Epithelial cell of proximal tubule (primary cell): ENCODE measurements around the gene GNG12. TPM values are rescaled to one million over a fixed set of nuclear protein-coding genes. Genes with fewer than 3 reads are reported as not detected.

Experiments used
- DNase-seq: peaks from one replicate; pipeline ENCODE4 v3.0.0-alpha.2; 2011; ENCODE audit warnings: low read depth
- H3K4me3 ChIP-seq: 2 replicates; pipeline ENCODE4 v1.5.1; 2011; ENCODE audit warnings: low read depth, mild to moderate bottlenecking, low read length
- total RNA-seq: library from RNA; depleted of rRNA; stranded (reverse); fragments of >200 nt; gene quantifications from 2 replicates; pipeline ENCODE4 v1.2.3, GENCODE V29; 2015
- TF ChIP-seq, protein P1 (sequence below): conservative IDR thresholded peaks from 2 replicates; pipeline ENCODE4 v1.5.1; 2012; ENCODE audit warnings: low read depth, mild to moderate bottlenecking, low read length

Gene GNG12
- total RNA-seq, 1 donor from 2014 or later: 67.1 TPM

DNA sequence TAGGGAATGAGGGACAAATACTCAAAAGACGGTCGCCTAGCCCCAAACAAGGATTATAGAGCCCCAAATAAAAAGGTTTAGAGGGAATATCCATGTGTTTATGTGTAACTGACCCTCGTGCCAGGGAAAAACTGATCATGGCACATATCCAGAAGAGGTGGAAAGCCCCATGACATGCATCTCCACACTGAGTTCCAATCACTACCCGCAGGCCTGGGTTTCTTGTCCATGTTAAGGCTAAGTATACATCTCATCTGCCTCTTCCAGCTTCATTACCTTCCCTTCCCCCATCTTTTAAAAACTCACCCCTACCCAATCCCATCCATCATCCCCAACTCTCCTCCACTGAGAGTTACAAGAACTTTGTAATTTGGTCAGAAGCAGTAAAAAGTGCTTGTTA, 133.0 kb downstream of the GNG12 start:
- DNase-seq: no peak
- TF ChIP-seq, protein P1, sequence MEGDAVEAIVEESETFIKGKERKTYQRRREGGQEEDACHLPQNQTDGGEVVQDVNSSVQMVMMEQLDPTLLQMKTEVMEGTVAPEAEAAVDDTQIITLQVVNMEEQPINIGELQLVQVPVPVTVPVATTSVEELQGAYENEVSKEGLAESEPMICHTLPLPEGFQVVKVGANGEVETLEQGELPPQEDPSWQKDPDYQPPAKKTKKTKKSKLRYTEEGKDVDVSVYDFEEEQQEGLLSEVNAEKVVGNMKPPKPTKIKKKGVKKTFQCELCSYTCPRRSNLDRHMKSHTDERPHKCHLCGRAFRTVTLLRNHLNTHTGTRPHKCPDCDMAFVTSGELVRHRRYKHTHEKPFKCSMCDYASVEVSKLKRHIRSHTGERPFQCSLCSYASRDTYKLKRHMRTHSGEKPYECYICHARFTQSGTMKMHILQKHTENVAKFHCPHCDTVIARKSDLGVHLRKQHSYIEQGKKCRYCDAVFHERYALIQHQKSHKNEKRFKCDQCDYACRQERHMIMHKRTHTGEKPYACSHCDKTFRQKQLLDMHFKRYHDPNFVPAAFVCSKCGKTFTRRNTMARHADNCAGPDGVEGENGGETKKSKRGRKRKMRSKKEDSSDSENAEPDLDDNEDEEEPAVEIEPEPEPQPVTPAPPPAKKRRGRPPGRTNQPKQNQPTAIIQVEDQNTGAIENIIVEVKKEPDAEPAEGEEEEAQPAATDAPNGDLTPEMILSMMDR: no peak

DNA sequence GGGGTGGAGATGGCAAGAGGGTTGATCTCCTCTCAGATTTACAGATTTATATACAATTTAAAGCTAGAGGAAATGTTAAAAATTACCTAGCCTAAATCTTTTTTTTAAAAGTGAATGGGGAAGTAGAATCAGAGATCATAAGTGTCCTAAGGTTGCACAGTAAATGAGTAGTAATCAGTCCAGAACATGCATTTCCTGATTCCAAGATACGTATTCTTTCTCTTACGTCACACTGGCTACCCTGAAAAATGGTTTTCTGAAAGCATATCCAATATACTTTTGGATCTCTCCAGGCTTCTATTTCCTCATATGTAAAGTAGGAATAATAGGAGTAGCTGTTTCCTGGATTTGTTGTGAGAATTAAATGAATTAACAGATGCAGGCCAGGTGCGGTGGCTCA, 136.6 kb downstream of the GNG12 start:
- no peak overlapping the region for H3K4me3 ChIP-seq
- no peak for DNase-seq
- TF ChIP-seq, protein P1: no peak

More for the DNA sequence above, 133.0 kb downstream of the GNG12 start:
- no peak overlapping the region for H3K4me3 ChIP-seq

DNA sequence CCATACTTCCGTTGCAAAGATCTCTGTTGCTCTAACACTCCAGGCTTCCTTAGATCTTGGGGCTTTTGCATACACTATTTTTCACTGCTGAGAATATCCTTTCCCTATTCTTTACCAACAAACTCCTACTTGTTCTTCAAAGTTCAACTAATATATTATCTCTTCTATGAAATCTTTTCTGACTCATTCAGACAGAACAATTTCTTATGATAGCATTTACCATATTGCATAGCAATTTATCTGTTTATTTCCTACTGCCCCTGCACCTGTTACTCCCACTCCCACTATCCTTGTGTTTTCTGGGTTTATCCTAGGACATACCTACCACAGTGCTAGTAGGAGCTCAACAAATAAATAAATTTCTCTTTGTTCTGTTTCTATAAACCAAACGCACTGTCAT, 137.3 kb downstream of the GNG12 start:
- H3K4me3 ChIP-seq: no peak overlapping the region
- no peak for DNase-seq
- TF ChIP-seq, protein P1: no peak

DNA sequence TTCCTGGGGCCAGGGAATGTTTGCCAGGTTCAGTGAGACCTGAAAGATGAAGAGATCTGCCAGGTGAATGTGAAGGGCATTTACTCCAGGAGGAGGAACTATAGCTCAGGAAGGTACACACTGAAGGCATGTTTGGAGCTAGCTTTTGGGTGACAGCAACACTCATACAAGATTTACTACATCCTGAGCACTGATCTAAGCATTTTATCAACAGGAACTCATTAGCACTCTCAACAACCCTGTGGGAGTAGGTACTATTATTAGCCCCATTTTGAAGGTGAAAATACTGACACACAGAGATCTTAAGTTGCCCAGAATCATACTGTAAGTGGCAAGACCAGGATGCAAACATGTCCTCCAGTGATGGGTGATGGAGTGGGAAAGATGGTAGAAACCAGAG, 141.6 kb downstream of the GNG12 start:
- no peak overlapping the region for H3K4me3 ChIP-seq
- TF ChIP-seq, protein P1: no peak
- no peak for DNase-seq

DNA sequence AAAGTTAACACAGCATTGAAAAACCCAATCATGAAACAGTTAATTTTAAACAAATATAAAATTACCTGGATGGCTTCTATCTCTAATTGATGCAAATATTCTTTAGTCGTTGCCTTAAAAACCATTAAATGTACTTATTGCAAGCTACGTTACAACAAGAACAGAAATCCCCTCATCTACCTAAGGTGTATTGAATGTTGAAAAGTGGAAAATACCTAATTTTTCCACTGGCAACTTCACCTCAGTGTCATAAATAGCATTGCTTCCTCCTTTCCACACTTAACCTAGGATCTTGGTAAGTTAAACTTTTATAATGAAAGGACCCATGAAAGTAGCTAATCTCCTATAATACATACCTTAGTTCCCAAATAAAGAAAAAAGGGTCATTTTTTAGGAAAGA, 142.9 kb downstream of the GNG12 start:
- TF ChIP-seq, protein P1: no peak
- DNase-seq: no peak
- H3K4me3 ChIP-seq: no peak overlapping the region

DNA sequence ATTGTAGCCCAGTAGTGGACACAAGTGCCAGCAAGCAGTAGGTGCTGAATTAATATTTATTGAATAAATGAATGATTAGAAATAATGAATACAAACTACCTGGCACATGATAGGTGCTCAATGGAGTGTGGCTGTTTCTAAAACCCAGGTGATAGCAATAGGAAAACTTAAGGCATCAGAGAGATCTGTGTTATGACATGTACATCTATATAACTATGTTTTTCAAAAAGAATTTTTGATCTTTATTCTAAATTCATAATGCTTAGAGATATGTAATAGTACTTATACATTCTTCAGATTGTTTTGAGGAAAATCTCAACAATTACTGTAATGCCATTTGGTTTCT, 143.3 kb downstream of the GNG12 start:
- no peak for DNase-seq
- TF ChIP-seq, protein P1: no peak
- H3K4me3 ChIP-seq: no peak overlapping the region

DNA sequence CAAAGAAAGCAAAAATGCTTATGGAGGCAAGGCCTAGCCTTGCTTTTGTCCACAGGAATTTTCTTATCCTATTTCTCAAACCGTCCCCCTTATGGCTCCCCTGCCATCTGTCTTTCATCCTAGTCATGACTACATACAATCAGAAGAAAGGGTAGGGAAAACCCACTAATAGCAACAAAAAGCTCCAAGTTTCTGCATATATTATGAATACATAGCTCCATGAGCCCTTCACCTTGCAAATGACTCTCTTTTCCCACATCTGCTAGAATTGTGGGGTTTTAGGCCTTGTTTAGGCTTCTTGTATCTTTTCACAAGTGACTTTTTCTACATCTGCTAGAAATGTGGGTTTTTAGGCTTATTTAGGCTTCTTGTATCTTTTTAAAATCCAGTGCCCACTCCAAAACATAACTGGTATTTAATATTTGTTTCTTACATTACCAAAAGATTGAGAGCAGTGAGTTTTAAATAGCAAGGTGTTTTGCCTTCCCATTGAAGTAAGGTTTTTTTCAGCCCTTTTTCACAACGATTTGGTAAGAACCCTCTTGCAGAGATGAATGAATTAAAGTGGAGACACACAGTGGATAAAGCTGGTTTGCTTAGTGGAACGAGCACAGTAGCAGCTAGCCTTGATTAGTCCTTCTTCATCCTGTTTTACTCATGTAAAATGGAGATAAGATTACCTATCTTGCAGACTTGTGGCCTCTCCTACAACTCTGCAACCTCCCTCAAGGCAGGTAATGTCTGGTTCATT, 143.8 kb downstream of the GNG12 start:
- no peak overlapping the region for H3K4me3 ChIP-seq
- DNase-seq: no peak
- TF ChIP-seq, protein P1: no peak
